Glutamatergic neuron (in vitro differentiated cells): ENCODE measurements around the gene HUWE1. TPM values are rescaled to one million over a fixed set of nuclear protein-coding genes. Genes with fewer than 3 reads are reported as not detected.

Experiments
- DNase-seq: peaks from one replicate; pipeline ENCODE4 v3.0.0; 2022
- H3K27ac Mint-ChIP-seq: one replicate; pipeline ENCODE4 v1.8.0; 2020; ENCODE audit warnings: mild to moderate bottlenecking, mixed read lengths, inconsistent platforms; ENCODE audit not compliant: unreplicated experiment
- H3K27me3 Mint-ChIP-seq: one replicate; pipeline ENCODE4 v1.8.0; 2020; ENCODE audit warnings: mild to moderate bottlenecking, moderate library complexity, mixed read lengths, inconsistent platforms; ENCODE audit not compliant: unreplicated experiment
- H3K36me3 Mint-ChIP-seq: one replicate; pipeline ENCODE4 v1.8.0; 2020; ENCODE audit warnings: mild to moderate bottlenecking, mixed read lengths, inconsistent platforms; ENCODE audit not compliant: unreplicated experiment
- H3K4me1 Mint-ChIP-seq: one replicate; pipeline ENCODE4 v1.8.0; 2020; ENCODE audit warnings: mild to moderate bottlenecking, low read depth, mixed read lengths, inconsistent platforms; ENCODE audit not compliant: unreplicated experiment
- H3K4me3 Mint-ChIP-seq: one replicate; pipeline ENCODE4 v1.8.0; 2020; ENCODE audit warnings: mild to moderate bottlenecking, mixed read lengths, inconsistent platforms; ENCODE audit not compliant: unreplicated experiment
- H3K9me3 Mint-ChIP-seq: one replicate; pipeline ENCODE4 v1.8.0; 2020; ENCODE audit warnings: mild to moderate bottlenecking, moderate library complexity, mixed read lengths, inconsistent platforms; ENCODE audit not compliant: unreplicated experiment
- total RNA-seq: library from RNA; stranded (reverse); fragmentation: NEBNext Ultra II Directional; extraction: Animal tissue kit (Norgen Biotek cat#: 25700); gene quantifications from one replicate; pipeline ENCODE4 v1.2.1, GENCODE V29; 2021; ENCODE audit not compliant: unreplicated experiment
- TF ChIP-seq, protein P1 (sequence below): fragments of 200-600 bp; sonication (generic); IDR thresholded peaks from one replicate; pipeline ENCODE4 v1.5.0; 2021; ENCODE audit not compliant: partially characterized antibody, unreplicated experiment

HUWE1 gene
- total RNA-seq, 1 donor from 2014 or later, result 311 TPM

DNA sequence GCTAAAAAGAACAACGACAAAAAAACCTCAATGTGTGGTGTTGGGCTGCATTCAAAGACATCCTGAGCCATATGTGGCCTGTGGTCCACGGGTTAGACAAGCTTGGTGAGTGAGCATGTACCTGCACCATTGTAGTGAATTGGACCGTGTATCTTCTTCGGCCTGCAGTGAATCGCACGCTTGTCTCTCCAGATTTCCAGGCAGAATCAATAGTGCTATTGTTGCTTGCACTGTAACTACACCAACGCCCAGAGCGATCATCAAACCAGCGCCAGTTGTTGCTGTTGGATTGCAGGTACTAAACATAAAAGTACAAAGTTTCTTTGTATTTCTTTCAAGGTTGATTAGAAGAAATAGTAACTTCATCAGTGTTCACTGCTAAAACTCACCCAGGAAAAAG is 101.6 kb downstream of the HUWE1 start:
- peaks cover 4% of the 10 kb centered on the region for H3K9me3 Mint-ChIP-seq

DNA sequence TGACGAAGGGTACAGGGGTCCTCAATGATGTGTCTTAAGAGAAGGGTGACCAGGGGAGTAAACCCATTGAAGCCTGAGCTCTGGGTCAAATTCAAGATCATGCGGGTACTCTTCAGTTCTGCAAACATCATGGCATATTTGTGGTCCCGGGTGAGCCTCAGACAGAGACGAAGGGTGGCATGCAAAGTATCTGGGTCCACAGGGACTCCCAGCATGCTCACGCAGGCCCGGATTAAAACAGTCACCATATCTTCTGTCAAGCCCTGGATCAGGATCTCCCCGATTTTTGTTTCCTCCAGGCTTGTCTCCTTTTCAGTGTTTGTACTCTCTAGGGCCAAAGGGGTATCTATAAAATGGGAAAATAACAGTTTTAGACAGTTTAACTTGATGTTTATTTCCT is 102.9 kb downstream of the HUWE1 start:
- no peak for DNase-seq
- TF ChIP-seq, protein P1, sequence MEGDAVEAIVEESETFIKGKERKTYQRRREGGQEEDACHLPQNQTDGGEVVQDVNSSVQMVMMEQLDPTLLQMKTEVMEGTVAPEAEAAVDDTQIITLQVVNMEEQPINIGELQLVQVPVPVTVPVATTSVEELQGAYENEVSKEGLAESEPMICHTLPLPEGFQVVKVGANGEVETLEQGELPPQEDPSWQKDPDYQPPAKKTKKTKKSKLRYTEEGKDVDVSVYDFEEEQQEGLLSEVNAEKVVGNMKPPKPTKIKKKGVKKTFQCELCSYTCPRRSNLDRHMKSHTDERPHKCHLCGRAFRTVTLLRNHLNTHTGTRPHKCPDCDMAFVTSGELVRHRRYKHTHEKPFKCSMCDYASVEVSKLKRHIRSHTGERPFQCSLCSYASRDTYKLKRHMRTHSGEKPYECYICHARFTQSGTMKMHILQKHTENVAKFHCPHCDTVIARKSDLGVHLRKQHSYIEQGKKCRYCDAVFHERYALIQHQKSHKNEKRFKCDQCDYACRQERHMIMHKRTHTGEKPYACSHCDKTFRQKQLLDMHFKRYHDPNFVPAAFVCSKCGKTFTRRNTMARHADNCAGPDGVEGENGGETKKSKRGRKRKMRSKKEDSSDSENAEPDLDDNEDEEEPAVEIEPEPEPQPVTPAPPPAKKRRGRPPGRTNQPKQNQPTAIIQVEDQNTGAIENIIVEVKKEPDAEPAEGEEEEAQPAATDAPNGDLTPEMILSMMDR, result no peak
- peaks cover 6% of the 10 kb centered on the region for H3K36me3 Mint-ChIP-seq
- peaks cover 4% of the 10 kb centered on the region for H3K9me3 Mint-ChIP-seq
- no peaks in the 10 kb centered on the region for H3K4me1 Mint-ChIP-seq
- H3K27ac Mint-ChIP-seq, result no peak overlapping the region
- H3K27me3 Mint-ChIP-seq, result no peaks in the 10 kb centered on the region
- no peak overlapping the region for H3K4me3 Mint-ChIP-seq

More for the DNA sequence above, 101.6 kb downstream of the HUWE1 start:
- no peaks in the 10 kb centered on the region for H3K27me3 Mint-ChIP-seq
- H3K36me3 Mint-ChIP-seq, result peaks cover 6% of the 10 kb centered on the region
- H3K4me1 Mint-ChIP-seq, result no peaks in the 10 kb centered on the region
- no peak overlapping the region for H3K27ac Mint-ChIP-seq
- TF ChIP-seq, protein P1, result no peak
- no peak for DNase-seq
- H3K4me3 Mint-ChIP-seq, result no peak overlapping the region

DNA sequence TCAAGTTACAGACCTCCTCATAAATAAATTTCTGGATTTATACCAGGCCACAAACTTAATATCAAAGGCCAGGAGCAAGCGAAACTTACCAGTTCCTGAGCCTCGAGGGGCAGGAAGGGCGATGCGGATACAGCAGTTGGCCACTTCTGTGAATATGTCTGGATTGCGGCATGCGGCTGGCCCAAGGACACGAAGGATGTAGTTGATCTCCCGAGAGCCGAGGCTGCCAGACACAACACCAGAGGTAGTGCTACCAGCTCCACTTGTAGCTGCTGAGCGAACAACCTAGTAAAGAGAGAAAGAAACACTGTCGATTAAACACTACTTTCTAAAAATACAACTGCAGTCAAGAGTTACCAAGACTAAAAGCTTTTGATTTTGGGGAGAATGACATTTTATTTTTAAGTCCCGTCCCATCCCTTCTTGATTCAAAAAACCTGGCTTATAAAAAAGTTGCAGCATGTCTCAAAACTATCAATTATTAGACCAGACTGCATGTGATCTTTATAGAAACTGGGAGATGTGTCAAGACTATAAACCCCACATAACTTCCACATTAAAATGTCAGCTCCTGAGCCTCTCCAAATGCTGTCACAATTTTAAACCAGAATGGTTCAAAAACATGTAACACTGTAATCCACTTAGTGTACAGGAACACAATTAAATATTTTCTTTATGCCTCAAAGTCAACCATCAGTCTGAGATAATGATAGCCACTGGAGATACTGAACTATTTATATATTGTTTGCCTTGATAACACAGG is 105.6 kb downstream of the HUWE1 start:
- no peaks in the 10 kb centered on the region for H3K4me1 Mint-ChIP-seq

DNA sequence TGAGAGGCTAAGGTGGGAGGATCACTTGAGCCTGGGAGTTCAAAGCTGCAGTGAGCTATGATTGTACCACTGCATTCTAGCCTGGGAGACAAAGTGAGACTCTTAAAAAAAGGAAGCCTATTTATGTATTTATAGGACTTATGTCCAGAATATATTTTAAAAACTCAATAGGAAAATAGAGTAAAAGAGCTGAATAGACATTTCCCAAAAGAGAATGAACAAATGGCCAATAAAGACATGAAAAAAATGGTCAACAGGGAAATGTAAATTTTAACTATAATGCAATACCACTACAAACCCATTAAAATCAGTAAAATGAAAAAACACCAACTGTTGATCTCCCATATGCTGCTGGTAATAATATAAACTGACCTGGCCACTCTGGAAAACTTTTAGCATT is 115.0 kb downstream of the HUWE1 start:
- H3K4me1 Mint-ChIP-seq, result no peaks in the 10 kb centered on the region
- TF ChIP-seq, protein P1, result no peak
- H3K27me3 Mint-ChIP-seq, result no peaks in the 10 kb centered on the region
- H3K9me3 Mint-ChIP-seq, result peaks cover 2% of the 10 kb centered on the region
- H3K4me3 Mint-ChIP-seq, result no peak overlapping the region
- H3K27ac Mint-ChIP-seq, result no peak overlapping the region
- DNase-seq, result no peak
- H3K36me3 Mint-ChIP-seq, result peaks cover 6% of the 10 kb centered on the region

More for the DNA sequence above, 105.6 kb downstream of the HUWE1 start:
- Mint-ChIP-seq H3K4me3 (no peak overlapping the region), H3K27ac (peak overlapping the region; percentile 55), H3K27me3 (peaks cover 3% of the 10 kb centered on the region), H3K9me3 (peaks cover 5% of the 10 kb centered on the region), H3K36me3 (peaks cover 6% of the 10 kb centered on the region)
- no peak for DNase-seq
- TF ChIP-seq, protein P1, result no peak

DNA sequence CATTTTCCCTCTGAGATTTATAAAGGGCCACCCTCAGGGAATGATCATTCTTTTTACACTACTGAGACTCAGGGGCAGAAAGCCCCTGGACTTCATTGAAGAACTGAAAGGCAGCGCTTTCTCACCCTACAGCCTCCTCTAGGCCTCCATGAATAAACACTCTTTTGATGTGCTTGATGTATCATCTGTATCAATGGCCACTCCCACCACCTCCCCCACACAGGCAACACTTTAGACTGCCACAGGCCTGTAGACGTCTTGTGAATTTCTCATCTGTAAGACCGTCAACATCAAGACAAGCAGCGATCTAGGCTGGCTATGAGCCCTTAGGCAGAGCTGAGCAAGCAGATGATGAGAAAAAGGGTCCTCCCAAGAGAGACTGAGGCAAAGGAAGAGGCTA is 123.2 kb downstream of the HUWE1 start:
- Mint-ChIP-seq H3K27me3 (peaks cover 2% of the 10 kb centered on the region), H3K36me3 (no peaks in the 10 kb centered on the region), H3K9me3 (peaks cover 13% of the 10 kb centered on the region), H3K27ac (no peak overlapping the region), H3K4me3 (no peak overlapping the region), H3K4me1 (no peaks in the 10 kb centered on the region)
- TF ChIP-seq, protein P1, result no peak
- no peak for DNase-seq
